ENCODE measurements around the gene NDUFAF7. TPM values are rescaled to one million over a fixed set of nuclear protein-coding genes. Genes with fewer than 3 reads are reported as not detected.
"Not testable (repeated sequence)": the region's sequence is repeated elsewhere in the genome, so short reads cannot be mapped to it uniquely, and the experiment has no call there.

Gene NDUFAF7
- total RNA-seq, 4 donors from 2014 or later: 13.7 to 24.0 (median 19.9) TPM

GRCh38 chr2:37291680-37292079 lies 60.2 kb downstream of the NDUFAF7 start:
- no peak overlapping the region for H3K27ac ChIP-seq
- TF ChIP-seq, protein P1, sequence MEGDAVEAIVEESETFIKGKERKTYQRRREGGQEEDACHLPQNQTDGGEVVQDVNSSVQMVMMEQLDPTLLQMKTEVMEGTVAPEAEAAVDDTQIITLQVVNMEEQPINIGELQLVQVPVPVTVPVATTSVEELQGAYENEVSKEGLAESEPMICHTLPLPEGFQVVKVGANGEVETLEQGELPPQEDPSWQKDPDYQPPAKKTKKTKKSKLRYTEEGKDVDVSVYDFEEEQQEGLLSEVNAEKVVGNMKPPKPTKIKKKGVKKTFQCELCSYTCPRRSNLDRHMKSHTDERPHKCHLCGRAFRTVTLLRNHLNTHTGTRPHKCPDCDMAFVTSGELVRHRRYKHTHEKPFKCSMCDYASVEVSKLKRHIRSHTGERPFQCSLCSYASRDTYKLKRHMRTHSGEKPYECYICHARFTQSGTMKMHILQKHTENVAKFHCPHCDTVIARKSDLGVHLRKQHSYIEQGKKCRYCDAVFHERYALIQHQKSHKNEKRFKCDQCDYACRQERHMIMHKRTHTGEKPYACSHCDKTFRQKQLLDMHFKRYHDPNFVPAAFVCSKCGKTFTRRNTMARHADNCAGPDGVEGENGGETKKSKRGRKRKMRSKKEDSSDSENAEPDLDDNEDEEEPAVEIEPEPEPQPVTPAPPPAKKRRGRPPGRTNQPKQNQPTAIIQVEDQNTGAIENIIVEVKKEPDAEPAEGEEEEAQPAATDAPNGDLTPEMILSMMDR (IDR thresholded peaks at IDR 0.05 in 4 of 5, conservative IDR thresholded peaks at IDR 0.05 in 1 of 5): no peak
- TF ChIP-seq POLR2A (IDR thresholded peaks at IDR 0.05): no peak

DNA sequence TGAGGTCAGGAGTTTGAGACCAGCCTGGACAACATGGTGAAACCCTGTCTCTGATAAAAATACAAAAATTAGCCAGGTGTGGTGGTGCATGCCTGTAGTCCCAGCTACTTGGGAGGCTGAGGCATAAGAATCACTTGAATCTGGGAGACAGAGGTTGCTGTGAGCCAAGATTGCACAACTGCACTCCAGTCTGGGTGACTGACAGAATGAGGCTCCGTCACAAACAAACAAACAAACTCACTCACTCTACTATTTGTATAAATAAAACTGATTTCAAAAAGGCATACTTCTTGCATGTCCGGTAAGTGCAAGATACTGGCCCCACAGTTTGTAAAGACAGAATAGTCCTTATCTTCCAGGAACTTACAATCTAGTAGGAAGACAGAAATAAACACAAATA lies 63.4 kb downstream of the NDUFAF7 start:
- intact Hi-C loops (cut with DNase I; ENCODE audit: low total_unique reads); H3K4me3 ChIP-seq; H3K4me1 ChIP-seq; H3K27ac ChIP-seq; H3K27me3 ChIP-seq; in situ Hi-C loops (cut with MboI; ENCODE audit: low sequenced_read_pairs in 4 of 4); ATAC-seq; H3K9me3 ChIP-seq; DNase-seq: not testable (repeated sequence)
- H3K36me3 ChIP-seq: peaks cover 0 to 21% of the 10 kb centered on the region in 2 donors

More at GRCh38 chr2:37291680-37292079, 60.2 kb downstream of the NDUFAF7 start:
- intact Hi-C loops (cut with DNase I; ENCODE audit: low total_unique reads) (no loop called here), in situ Hi-C loops (cut with MboI; ENCODE audit: low sequenced_read_pairs in 4 of 4) (no loop called here)
- H3K36me3 ChIP-seq: peaks cover 0 to 41% of the 10 kb centered on the region in 2 donors
- no peaks in the 10 kb centered on the region for H3K4me1 ChIP-seq
- DNase-seq (no peak), ATAC-seq (no peak)
- H3K27me3 ChIP-seq: no peaks in the 10 kb centered on the region
- no peaks in the 10 kb centered on the region for H3K9me3 ChIP-seq
- no peak overlapping the region for H3K4me3 ChIP-seq

GRCh38 chr2:37295469-37296073 lies 64.1 kb downstream of the NDUFAF7 start:
- DNase-seq (no peak), ATAC-seq (no peak)
- intact Hi-C loops (cut with DNase I; ENCODE audit: low total_unique reads): no loop called here
- H3K27ac ChIP-seq: no peak overlapping the region
- H3K4me1 ChIP-seq: no peaks in the 10 kb centered on the region
- peaks cover 0 to 15% of the 10 kb centered on the region in 2 donors for H3K36me3 ChIP-seq
- H3K27me3 ChIP-seq: no peaks in the 10 kb centered on the region
- no peaks in the 10 kb centered on the region for H3K9me3 ChIP-seq
- TF ChIP-seq POLR2A (IDR thresholded peaks at IDR 0.05): no peak
- TF ChIP-seq, protein P1 (IDR thresholded peaks at IDR 0.05 in 4 of 5, conservative IDR thresholded peaks at IDR 0.05 in 1 of 5): no peak
- no peak overlapping the region for H3K4me3 ChIP-seq
- in situ Hi-C loops (cut with MboI; ENCODE audit: low sequenced_read_pairs in 4 of 4): no loop called here

DNA sequence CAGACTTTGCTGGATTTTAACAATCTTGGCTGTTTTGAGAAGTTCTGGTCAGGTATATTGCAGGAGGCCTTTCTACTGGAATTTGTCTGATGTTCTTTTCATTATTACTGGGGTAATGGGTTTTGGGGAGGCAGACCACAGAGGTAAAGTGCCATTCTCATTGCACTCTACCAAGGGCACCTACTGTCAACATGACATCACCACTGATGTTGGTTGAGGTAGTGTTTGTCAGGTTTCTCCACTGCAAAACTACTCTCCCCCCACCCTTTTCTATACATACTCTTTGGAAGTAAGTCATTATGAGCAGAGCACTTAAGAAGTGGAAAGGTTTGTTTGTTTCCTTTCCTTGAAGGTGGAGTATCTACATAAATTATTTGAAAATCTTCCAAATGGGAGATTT lies 66.2 kb downstream of the NDUFAF7 start:
- no peak for TF ChIP-seq POLR2A (IDR thresholded peaks at IDR 0.05)
- TF ChIP-seq, protein P1 (IDR thresholded peaks at IDR 0.05 in 4 of 5, conservative IDR thresholded peaks at IDR 0.05 in 1 of 5): no peak
- Histone ChIP-seq H3K4me3 (no peak overlapping the region), H3K36me3 (no peaks in the 10 kb centered on the region), H3K27me3 (no peaks in the 10 kb centered on the region), H3K27ac (no peak overlapping the region), H3K9me3 (no peaks in the 10 kb centered on the region), H3K4me1 (peaks cover 4 to 5% of the 10 kb centered on the region in 2 donors)
- DNase-seq: no peak
- in situ Hi-C loops (cut with MboI; ENCODE audit: low sequenced_read_pairs in 4 of 4): no loop called here
- intact Hi-C loops (cut with DNase I; ENCODE audit: low total_unique reads): no loop called here
- no peak for ATAC-seq

Other genes starting within 250 kb of the NDUFAF7 start
- 1 to 10 TPM; 6.8 to 10.0 (median 9.8) TPM for gene HEATR5B, start 147.3 kb upstream of the NDUFAF7 start, total RNA-seq
- 1 to 10 TPM; 2.5 to 3.7 (median 3.0) TPM for gene GPATCH11, start 147.1 kb upstream of the NDUFAF7 start, total RNA-seq
- 10 to 100 TPM in 1 of 4 donors, 1 to 10 TPM in 3; 3.9 to 11.0 (median 6.9) TPM for gene EIF2AK2, start 74.7 kb upstream of the NDUFAF7 start, total RNA-seq
- not detected for gene SULT6B1, start 43.0 kb upstream of the NDUFAF7 start, total RNA-seq
- gene CEBPZOS, start 35.2 kb upstream of the NDUFAF7 start, total RNA-seq: 10 to 100 TPM; 19.9 to 33.1 (median 24.1) TPM
- gene CEBPZ, start 62 bp upstream of the NDUFAF7 start, total RNA-seq: 10 to 100 TPM; 43.2 to 75.0 (median 51.9) TPM
- gene PRKD3, start 93.2 kb downstream of the NDUFAF7 start, total RNA-seq: 10 to 100 TPM; 11.0 to 34.4 (median 14.9) TPM
- 1 to 10 TPM; 1.5 to 6.4 (median 4.7) TPM for gene QPCT, start 113.0 kb downstream of the NDUFAF7 start, total RNA-seq

Measured in gastrocnemius medialis (tissue), 4 donors.